CD8-positive, alpha-beta memory T cell (primary cell): ENCODE data around the gene LGR6. TPM values are rescaled to one million over a fixed set of nuclear protein-coding genes. Genes with fewer than 3 reads are reported as not detected.
"Not testable (repeated sequence)": the region's sequence is repeated elsewhere in the genome, so short reads cannot be mapped to it uniquely, and the experiment has no call there.

ENCODE experiments used
- CTCF ChIA-PET: fragments of 350-600 bp; sonication (Branson Sonifier 250); formaldehyde crosslinking; loops from one replicate; lab custom pipeline; 2021; ENCODE audit warnings: antibody characterized with exemption; lab: Charles Lee
- POLR2A ChIA-PET: fragments of 350-600 bp; sonication (Branson Sonifier 250); formaldehyde crosslinking; loops from one replicate; lab custom pipeline; 2021; ENCODE audit warnings: antibody characterized with exemption; lab: Charles Lee
- DNase-seq, 5 donors: peaks; one replicate each; pipeline versions ENCODE4 v3.0.0 to v3.0.0-alpha.2; 2020 to 2022; ENCODE audit warnings: mixed read lengths in 1 of 5
- H3K27ac ChIP-seq: one replicate; pipeline ENCODE4 v1.7.0; 2013; ENCODE audit warnings: low read depth, mild to moderate bottlenecking, low read length, moderate library complexity
- H3K27me3 ChIP-seq: 2 replicates; pipeline ENCODE4 v1.7.0; 2013; ENCODE audit warnings: low read length, mild to moderate bottlenecking; ENCODE audit not compliant: insufficient read depth, poor library complexity, severe bottlenecking
- H3K36me3 ChIP-seq: 2 replicates; pipeline ENCODE4 v1.7.0; 2013; ENCODE audit warnings: mild to moderate bottlenecking, low read length, moderate library complexity; ENCODE audit not compliant: insufficient read depth
- H3K4me1 ChIP-seq: 2 replicates; pipeline ENCODE4 v1.7.0; 2013; ENCODE audit warnings: mild to moderate bottlenecking, low read length, moderate library complexity; ENCODE audit not compliant: insufficient read depth
- H3K4me3 ChIP-seq: 2 replicates; pipeline ENCODE4 v1.7.0; 2013; ENCODE audit warnings: mild to moderate bottlenecking, low read length
- H3K9me3 ChIP-seq: 2 replicates; pipeline ENCODE4 v1.7.0; 2013; ENCODE audit warnings: mild to moderate bottlenecking, low read length
- H3K27ac Mint-ChIP-seq, 8 donors: one replicate each; pipeline ENCODE4 v1.8.0; 2020 to 2021; ENCODE audit warnings: mixed read lengths in 8 of 8, mild to moderate bottlenecking in 6 of 8, inconsistent platforms in 3 of 8, moderate library complexity in 3 of 8
- H3K27me3 Mint-ChIP-seq, 2 donors: one replicate each; pipeline ENCODE4 v1.8.0; 2020 to 2021; ENCODE audit warnings: mixed read lengths in 2 of 2, mild to moderate bottlenecking in 1 of 2, moderate library complexity in 1 of 2
- H3K36me3 Mint-ChIP-seq, 3 donors: one replicate each; pipeline ENCODE4 v1.8.0; 2020 to 2021; ENCODE audit warnings: mixed read lengths in 3 of 3, inconsistent platforms in 1 of 3, mild to moderate bottlenecking in 1 of 3
- H3K4me1 Mint-ChIP-seq, 3 donors: one replicate each; pipeline ENCODE4 v1.8.0; 2020 to 2021; ENCODE audit warnings: mixed read lengths in 3 of 3, inconsistent platforms in 1 of 3, mild to moderate bottlenecking in 1 of 3
- H3K4me3 Mint-ChIP-seq, 7 donors: one replicate each; pipeline ENCODE4 v1.8.0; 2020 to 2021; ENCODE audit warnings: mixed read lengths in 7 of 7, mild to moderate bottlenecking in 6 of 7, moderate library complexity in 4 of 7, inconsistent platforms in 2 of 7
- H3K9me3 Mint-ChIP-seq, 5 donors: one replicate each; pipeline ENCODE4 v1.8.0; 2020 to 2022; ENCODE audit warnings: mixed read lengths in 5 of 5, mild to moderate bottlenecking in 3 of 5, moderate library complexity in 2 of 5, inconsistent platforms in 1 of 5
- polyA plus RNA-seq: library from polyadenylated mRNA; unstranded; fragments of 300-500 nt; fragmentation: Illumina TruSeq; gene quantifications from one replicate; pipeline ENCODE4 v1.2.3, GENCODE V29; 2021
- total RNA-seq, 2 experiments: library from RNA; stranded (reverse); gene quantifications; one replicate each; pipeline ENCODE4 v1.2.3, GENCODE V29; 2021

Gene LGR6
- total and polyA plus RNA-seq, 3 experiments from 2014 or later = 0.40 to 3.1 (median 0.53) TPM

DNA sequence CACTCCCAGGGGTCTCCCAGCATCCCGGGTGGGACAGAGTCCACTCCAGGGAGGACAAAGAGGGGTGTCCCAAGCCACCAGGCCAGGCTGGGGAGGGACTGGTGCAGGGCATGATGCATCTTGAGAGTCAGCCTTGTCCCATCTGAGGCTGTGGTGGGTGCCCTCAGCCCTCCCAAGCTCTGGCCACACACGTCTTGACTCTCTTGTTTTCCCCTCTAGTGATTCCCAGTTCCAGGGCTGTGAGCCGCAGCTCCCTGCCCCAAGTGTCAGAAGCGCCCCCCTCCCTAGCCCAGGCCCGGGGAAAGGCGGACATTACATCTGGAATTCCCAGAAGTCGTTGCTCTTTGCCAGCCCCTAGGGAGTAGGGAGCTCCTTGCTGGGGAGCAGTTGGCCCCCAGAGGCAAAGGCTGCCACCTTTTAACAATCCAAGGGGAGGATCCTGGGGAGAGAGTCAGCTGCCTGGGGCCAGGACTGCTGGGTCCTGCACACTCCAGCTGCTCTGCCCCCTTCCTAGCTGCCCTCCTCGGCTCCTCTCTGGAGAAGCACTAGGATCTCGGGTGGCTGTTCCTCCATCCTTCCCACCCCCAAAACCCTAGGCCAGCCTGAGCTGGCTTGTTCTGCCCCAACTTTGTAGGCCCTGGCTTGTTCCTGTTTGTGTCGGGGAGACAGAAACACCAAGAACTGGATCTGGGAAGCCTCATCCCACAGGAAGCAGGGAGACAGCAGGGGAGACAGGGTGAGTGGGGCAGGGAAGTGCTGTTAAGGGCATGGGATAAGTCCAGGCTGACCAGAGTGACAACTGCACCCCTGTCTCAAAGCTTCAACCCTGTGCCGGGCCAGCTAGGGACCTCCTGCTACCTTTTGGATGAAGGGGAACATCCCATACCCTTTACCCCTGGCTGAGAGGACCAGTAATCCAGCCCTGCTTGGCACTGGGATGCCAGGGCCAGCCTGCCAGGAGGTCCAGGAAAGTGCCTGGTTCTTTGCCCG is 30.0 kb upstream of the LGR6 start:
- POLR2A ChIA-PET = interaction anchor here (1.8 kb wide), 1 partner anchor 21 kb away, joined by 7 read pairs; no protein-coding TSS in a partner anchor
- H3K27ac Mint-ChIP-seq = peak overlapping the region; percentile 21 to 100 (median 88)

DNA sequence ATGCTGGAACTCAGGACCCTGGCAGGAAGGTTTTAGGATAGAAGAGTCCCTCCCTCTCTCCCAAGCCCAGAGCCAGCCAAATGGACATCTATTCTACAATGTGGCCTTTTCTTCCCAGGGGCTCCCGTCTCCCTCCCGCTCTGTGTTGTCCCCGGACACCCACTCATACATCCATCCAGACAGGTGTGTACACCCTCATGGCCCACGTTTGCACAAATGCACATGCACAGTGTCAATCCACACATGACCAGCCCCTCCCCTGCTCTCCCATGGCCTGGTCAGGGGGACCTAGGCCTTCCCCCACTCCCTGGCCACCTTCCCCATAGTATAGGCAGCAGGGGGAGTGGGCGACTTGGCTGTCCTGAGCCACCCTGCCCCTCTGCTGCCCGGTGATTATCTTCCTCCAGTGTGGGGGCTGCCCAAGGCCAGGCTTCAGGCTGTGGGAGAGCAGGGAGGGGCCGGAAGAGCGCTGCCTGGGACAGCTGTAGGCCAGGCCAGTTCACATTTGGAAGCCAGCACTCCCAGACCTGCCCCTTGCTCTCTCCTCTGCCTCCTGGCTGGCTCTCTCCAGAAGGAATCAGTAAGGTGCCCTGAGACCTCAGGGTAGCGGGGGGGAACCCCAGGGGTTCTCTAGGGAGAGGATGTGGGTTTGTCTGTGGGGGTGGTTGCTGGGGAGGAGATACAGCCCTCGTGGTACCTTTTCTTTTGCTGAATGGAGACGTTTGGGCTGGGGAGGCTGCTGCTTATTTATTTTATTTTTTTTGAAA is 29.1 kb upstream of the LGR6 start:
- ChIA-PET POLR2A (no interaction called here), CTCF (interaction anchor here (1.2 to 6.0 kb wide), 2 partner anchors 9 to 22 kb away, joined by 3 to 26 read pairs; no protein-coding TSS in a partner anchor)
- Mint-ChIP-seq H3K27ac (peak overlapping the region; percentile 74 to 95 (median 86)), H3K4me1 (peaks cover 58 to 77% (median 71%) of the 10 kb centered on the region in 3 donors), H3K27me3 (no peaks in the 10 kb centered on the region), H3K4me3 (peak overlapping the region; percentile 59 to 100 (median 81)), H3K9me3 (no peaks in the 10 kb centered on the region), H3K36me3 (peaks cover 0 to 13% (median 0%) of the 10 kb centered on the region in 3 donors)
- DNase-seq = peak; percentile 73 to 90 (median 84)
- Histone ChIP-seq H3K4me3 (peak overlapping the region; percentile 14), H3K27me3 (no peaks in the 10 kb centered on the region), H3K9me3 (no peaks in the 10 kb centered on the region), H3K27ac (peak overlapping the region; percentile 97), H3K36me3 (no peaks in the 10 kb centered on the region), H3K4me1 (peaks cover 58% of the 10 kb centered on the region)

More for the DNA sequence above, 30.0 kb upstream of the LGR6 start:
- Mint-ChIP-seq H3K9me3 (no peaks in the 10 kb centered on the region), H3K4me1 (peaks cover 67 to 86% (median 80%) of the 10 kb centered on the region in 3 donors), H3K27me3 (peaks cover 0 to 2% of the 10 kb centered on the region in 2 donors), H3K4me3 (peak overlapping the region; percentile 70 to 100 (median 91)), H3K36me3 (peaks cover 0 to 14% (median 0%) of the 10 kb centered on the region in 3 donors)
- CTCF ChIA-PET = interaction anchor here (0.9 to 6.0 kb wide), 4 partner anchors 8 to 21 kb away, joined by 3 to 26 read pairs (median 14); partner anchors contain the start of gene ARL8A
- Histone ChIP-seq H3K27ac (peak overlapping the region; percentile 97), H3K36me3 (no peaks in the 10 kb centered on the region), H3K27me3 (no peaks in the 10 kb centered on the region), H3K4me3 (peak overlapping the region; percentile 87), H3K4me1 (peaks cover 65% of the 10 kb centered on the region), H3K9me3 (no peaks in the 10 kb centered on the region)
- DNase-seq = peak in 1 of 5 donors; percentile 5

DNA sequence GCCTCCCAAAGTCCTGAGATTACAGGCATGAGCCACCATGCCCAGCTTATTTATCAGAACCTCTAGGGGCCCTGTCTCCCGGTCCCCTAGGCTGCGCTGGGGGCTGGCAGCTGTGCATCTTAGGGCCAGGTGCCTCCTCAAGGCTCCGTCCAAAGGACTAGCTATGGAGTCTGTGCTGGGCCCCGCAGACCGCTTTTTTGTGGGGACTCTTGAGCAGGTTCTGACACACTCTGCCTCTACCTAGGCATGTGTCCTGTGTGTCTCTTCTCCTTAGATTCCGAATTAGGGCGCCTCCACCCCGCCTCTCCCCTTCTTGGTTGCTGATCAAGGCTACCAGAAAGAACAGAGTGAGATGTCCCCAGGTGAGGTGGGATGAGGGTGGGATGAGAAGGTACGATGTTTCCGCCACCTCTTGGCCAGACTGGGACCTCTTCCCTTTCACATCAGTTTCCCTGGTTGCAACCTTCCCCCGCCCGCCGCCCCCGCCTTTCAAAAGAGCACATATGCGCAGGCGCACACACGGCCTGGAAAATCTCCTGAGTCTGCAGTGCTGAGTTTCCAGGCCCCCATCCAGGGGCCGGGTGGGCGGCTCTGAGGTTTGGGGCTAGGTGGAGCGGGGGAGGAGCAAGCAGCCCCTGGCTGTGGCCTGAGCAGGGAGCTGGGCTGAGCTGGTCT is 28.2 kb upstream of the LGR6 start:
- peaks cover 58% of the 10 kb centered on the region for H3K4me1 ChIP-seq
- POLR2A ChIA-PET = no interaction called here
- CTCF ChIA-PET = interaction anchor here (1.2 to 6.0 kb wide), 4 partner anchors 10 to 30 kb away, joined by 3 to 26 read pairs (median 4); no protein-coding TSS in a partner anchor
- Mint-ChIP-seq H3K9me3 (no peaks in the 10 kb centered on the region), H3K27ac (peak overlapping the region in 7 of 8 donors; percentile 75 to 95 (median 91)), H3K4me3 (peak overlapping the region; percentile 59 to 83 (median 76)), H3K4me1 (peaks cover 51 to 68% (median 66%) of the 10 kb centered on the region in 3 donors), H3K27me3 (no peaks in the 10 kb centered on the region), H3K36me3 (peaks cover 0 to 3% (median 0%) of the 10 kb centered on the region in 3 donors)
- H3K4me3 ChIP-seq = peak overlapping the region; percentile 37
- DNase-seq = peak in 1 of 5 donors; percentile 3
- no peaks in the 10 kb centered on the region for H3K36me3 ChIP-seq
- H3K27me3 ChIP-seq = no peaks in the 10 kb centered on the region
- H3K27ac ChIP-seq = peak overlapping the region; percentile 97
- H3K9me3 ChIP-seq = no peaks in the 10 kb centered on the region

DNA sequence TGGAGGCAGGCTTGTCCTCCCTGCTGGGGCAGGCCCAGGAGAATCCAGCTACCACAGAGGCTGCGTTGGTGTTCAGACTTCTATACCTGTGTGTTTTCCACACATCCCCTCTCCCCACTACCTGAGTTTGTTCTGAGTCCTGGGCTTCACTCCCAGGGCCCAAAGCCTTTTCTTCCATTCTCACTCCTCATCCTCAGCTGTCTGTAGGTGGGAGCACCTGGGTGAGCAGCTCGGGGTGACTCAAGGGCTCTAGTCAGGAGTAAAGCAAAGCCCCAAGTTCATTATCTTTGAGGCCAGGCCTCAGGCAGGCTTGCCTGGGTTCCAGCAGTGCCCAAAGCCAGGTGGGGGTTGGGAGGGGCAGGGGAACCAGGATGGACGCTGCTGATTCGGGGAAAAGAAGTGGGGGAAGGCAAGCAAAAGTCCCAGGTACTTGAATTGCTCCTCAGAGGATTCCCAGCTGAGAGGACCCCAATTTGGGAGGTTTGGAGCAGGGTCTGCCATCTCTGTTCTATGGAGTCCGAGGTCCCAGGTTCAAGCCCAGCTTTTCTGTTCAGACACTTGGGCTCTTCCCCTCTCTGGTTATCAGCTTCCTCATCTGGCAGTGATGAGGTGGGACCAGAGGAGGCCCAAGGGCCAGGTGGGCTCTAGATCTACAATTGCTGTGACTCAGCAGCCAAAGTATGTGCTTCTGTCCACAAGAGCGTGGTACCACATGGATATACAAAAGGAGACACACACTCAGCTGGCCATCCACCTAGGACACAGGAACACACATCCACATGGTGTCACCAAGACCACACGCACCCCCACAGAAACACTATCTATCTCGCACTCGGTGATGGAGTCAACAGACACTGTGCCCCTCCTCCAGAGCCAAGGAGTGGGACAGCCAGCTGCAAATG is 27.4 kb upstream of the LGR6 start:
- Mint-ChIP-seq H3K4me3 (peak overlapping the region in 3 of 7 donors; percentile 14 to 82 (median 44)), H3K9me3 (no peaks in the 10 kb centered on the region), H3K27me3 (no peaks in the 10 kb centered on the region), H3K4me1 (peaks cover 43 to 66% (median 58%) of the 10 kb centered on the region in 3 donors), H3K27ac (peak overlapping the region in 6 of 8 donors; percentile 22 to 82 (median 50)), H3K36me3 (no peaks in the 10 kb centered on the region)
- Histone ChIP-seq H3K9me3 (no peaks in the 10 kb centered on the region), H3K27me3 (no peaks in the 10 kb centered on the region), H3K36me3 (no peaks in the 10 kb centered on the region), H3K27ac (peak overlapping the region; percentile 97), H3K4me3 (peak overlapping the region; percentile 37), H3K4me1 (peaks cover 51% of the 10 kb centered on the region)
- POLR2A ChIA-PET = interaction anchor here (1.2 kb wide), 1 partner anchor 11 kb away, joined by 3 read pairs; no protein-coding TSS in a partner anchor
- DNase-seq = no peak
- CTCF ChIA-PET = interaction anchor here (1.2 to 6.0 kb wide), 3 partner anchors 11 to 31 kb away, joined by 3 to 26 read pairs (median 4); no protein-coding TSS in a partner anchor

DNA sequence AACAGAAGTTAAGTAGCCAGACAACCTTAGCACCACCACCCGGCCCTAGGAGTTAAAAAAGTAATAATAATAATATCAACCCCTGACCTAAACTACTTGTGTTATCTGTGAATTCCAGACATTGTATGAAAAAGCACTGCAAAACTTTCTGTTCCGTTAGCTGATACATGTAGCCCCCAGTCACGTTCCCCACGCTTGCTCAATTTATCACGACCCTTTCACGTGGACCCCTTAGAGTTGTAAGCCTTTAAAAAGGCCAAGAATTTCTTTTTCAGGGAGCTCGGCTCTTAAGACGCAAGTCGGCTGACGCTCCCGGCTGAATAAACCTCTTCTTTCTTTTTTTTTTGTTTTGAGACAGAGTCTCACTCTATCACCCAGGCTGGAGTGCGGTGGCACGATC is 26.5 kb upstream of the LGR6 start:
- H3K4me3 Mint-ChIP-seq, H3K9me3 ChIP-seq, H3K27me3 ChIP-seq, H3K27me3 Mint-ChIP-seq, H3K9me3 Mint-ChIP-seq, H3K36me3 Mint-ChIP-seq, DNase-seq, H3K4me3 ChIP-seq, H3K36me3 ChIP-seq: not testable (repeated sequence)
- Mint-ChIP-seq H3K27ac (peak overlapping the region in 2 of 8 donors; percentile 9 to 83), H3K4me1 (peaks cover 34 to 57% (median 51%) of the 10 kb centered on the region in 3 donors)
- Histone ChIP-seq H3K4me1 (peaks cover 43% of the 10 kb centered on the region), H3K27ac (peak overlapping the region; percentile 33)
- ChIA-PET POLR2A (interaction anchor here (1.2 kb wide), 1 partner anchor 12 kb away, joined by 3 read pairs; no protein-coding TSS in a partner anchor), CTCF (interaction anchor here (6.0 kb wide), 1 partner anchor 12 kb away, joined by 26 read pairs; no protein-coding TSS in a partner anchor)

DNA sequence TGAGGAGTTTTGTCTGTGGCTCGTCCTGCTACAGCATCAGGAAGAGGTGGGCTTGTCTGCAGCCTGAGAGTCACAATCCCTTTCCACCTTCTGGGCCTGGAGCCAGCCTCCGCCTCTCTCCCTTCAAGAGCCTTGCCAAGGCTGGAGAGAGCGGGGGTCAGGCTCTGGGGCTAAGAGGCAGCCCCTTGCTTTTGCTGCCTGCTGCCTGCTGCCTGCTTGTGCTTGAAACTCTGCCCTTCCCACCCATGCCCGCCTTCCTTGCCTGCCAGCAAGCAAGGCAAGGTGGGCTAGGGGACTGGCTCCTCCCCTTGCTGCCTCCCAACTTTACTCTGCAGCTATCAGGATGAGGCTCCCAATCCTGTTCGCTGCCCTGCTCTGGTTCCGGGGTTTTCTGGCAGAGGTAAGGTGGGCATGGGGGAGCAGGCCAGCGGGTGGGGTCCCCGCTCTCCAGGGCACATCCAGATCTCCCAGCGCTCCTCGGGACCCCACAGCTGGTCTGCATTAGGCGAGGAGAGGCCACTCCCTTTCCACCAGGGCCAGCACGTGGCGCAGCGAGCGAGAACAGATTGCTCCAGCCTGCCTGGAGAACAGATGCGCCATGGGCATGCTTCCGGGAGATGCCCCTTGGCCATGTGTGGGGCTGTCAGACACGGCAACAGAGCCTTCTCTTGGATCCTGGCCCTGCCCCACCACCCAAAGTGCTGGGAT is 25.7 kb upstream of the LGR6 start:
- Mint-ChIP-seq H3K36me3 (no peaks in the 10 kb centered on the region), H3K27ac (no peak overlapping the region), H3K4me1 (peaks cover 26 to 49% (median 43%) of the 10 kb centered on the region in 3 donors), H3K27me3 (no peaks in the 10 kb centered on the region), H3K9me3 (no peaks in the 10 kb centered on the region), H3K4me3 (no peak overlapping the region)
- Histone ChIP-seq H3K9me3 (no peaks in the 10 kb centered on the region), H3K27ac (no peak overlapping the region), H3K36me3 (no peaks in the 10 kb centered on the region), H3K27me3 (no peaks in the 10 kb centered on the region), H3K4me3 (no peak overlapping the region), H3K4me1 (peaks cover 35% of the 10 kb centered on the region)
- ChIA-PET CTCF (interaction anchor here (6.0 kb wide), 1 partner anchor 13 kb away, joined by 26 read pairs; no protein-coding TSS in a partner anchor), POLR2A (no interaction called here)
- no peak for DNase-seq
